ENCODE measurements around the gene CNIH3. TPM values are rescaled to one million over a fixed set of nuclear protein-coding genes. Genes with fewer than 3 reads are reported as not detected.

The CNIH3 gene
- total RNA-seq, 2 experiments from 2014 or later: 1.8 to 2.5 TPM

- ChIA-PET CTCF (no interaction called here), POLR2A (no interaction called here)
- Mint-ChIP-seq H3K4me3 (no peak overlapping the region), H3K4me1 (ENCODE audit: low read depth) (no peaks in the 10 kb centered on the region), H3K9me3 (no peaks in the 10 kb centered on the region), H3K27me3 (no peaks in the 10 kb centered on the region), H3K36me3 (ENCODE audit: low read depth) (no peaks in the 10 kb centered on the region), H3K27ac (no peak overlapping the region)
- Histone ChIP-seq H3K4me1 (ENCODE audit: insufficient read depth, low read length) (no peaks in the 10 kb centered on the region), H3K27ac (ENCODE audit: low read depth in 1 of 2, low read length in 2 of 2) (no peak overlapping the region), H3K9me3 (ENCODE audit: control insufficient read depth in 1 of 2, insufficient read depth in 1 of 2, low read length in 2 of 2) (peaks cover 0 to 4% of the 10 kb centered on the region in 2 experiments), H3K4me3 (ENCODE audit: low read length) (no peak overlapping the region), H3K27me3 (ENCODE audit: control insufficient read depth in 1 of 2, insufficient read depth in 2 of 2, low read length in 2 of 2) (no peaks in the 10 kb centered on the region), H3K36me3 (ENCODE audit: insufficient read depth, low read length) (no peaks in the 10 kb centered on the region)
- intact Hi-C loops (cut with DNase I, micrococcal nuclease): no loop called here
- ATAC-seq (ENCODE audit: poor library complexity) (no peak), DNase-seq (no peak)
- TF ChIP-seq CTCF (IDR thresholded peaks at IDR 0.05): no peak
Observed at GRCh38 chr1:224700918-224701531, 84.9 kb downstream of the CNIH3 start.

- no peaks in the 10 kb centered on the region for H3K36me3 Mint-ChIP-seq (ENCODE audit: low read depth)
- H3K27ac Mint-ChIP-seq: no peak overlapping the region
- H3K9me3 ChIP-seq (ENCODE audit: control insufficient read depth in 1 of 2, insufficient read depth in 1 of 2, low read length in 2 of 2): peaks cover 0 to 4% of the 10 kb centered on the region in 2 experiments
- H3K36me3 ChIP-seq (ENCODE audit: insufficient read depth, low read length): no peaks in the 10 kb centered on the region
- H3K27ac ChIP-seq (ENCODE audit: low read depth in 1 of 2, low read length in 2 of 2): no peak overlapping the region
- no peak overlapping the region for H3K4me3 Mint-ChIP-seq
- no peaks in the 10 kb centered on the region for H3K9me3 Mint-ChIP-seq
- intact Hi-C loops (cut with DNase I, micrococcal nuclease): no loop called here
- ChIA-PET POLR2A (no interaction called here), CTCF (no interaction called here)
- no peaks in the 10 kb centered on the region for H3K27me3 ChIP-seq (ENCODE audit: control insufficient read depth in 1 of 2, insufficient read depth in 2 of 2, low read length in 2 of 2)
- H3K4me1 ChIP-seq (ENCODE audit: insufficient read depth, low read length): no peaks in the 10 kb centered on the region
- no peaks in the 10 kb centered on the region for H3K4me1 Mint-ChIP-seq (ENCODE audit: low read depth)
- H3K27me3 Mint-ChIP-seq: no peaks in the 10 kb centered on the region
- ATAC-seq (ENCODE audit: poor library complexity): no peak
- DNase-seq: no peak
- no peak for TF ChIP-seq CTCF (IDR thresholded peaks at IDR 0.05)
- no peak overlapping the region for H3K4me3 ChIP-seq (ENCODE audit: low read length)
Observed at GRCh38 chr1:224703702-224704101, 87.6 kb downstream of the CNIH3 start.

- no peak overlapping the region for H3K27ac ChIP-seq (ENCODE audit: low read depth in 1 of 2, low read length in 2 of 2)
- H3K9me3 Mint-ChIP-seq: no peaks in the 10 kb centered on the region
Observed at GRCh38 chr1:224704107-224704735, 88.1 kb downstream of the CNIH3 start.

More at GRCh38 chr1:224704107-224704735, 88.1 kb downstream of the CNIH3 start:
- Histone ChIP-seq H3K4me1 (ENCODE audit: insufficient read depth, low read length) (no peaks in the 10 kb centered on the region), H3K27me3 (ENCODE audit: control insufficient read depth in 1 of 2, insufficient read depth in 2 of 2, low read length in 2 of 2) (no peaks in the 10 kb centered on the region), H3K9me3 (ENCODE audit: control insufficient read depth in 1 of 2, insufficient read depth in 1 of 2, low read length in 2 of 2) (peaks cover 0 to 4% of the 10 kb centered on the region in 2 experiments), H3K4me3 (ENCODE audit: low read length) (no peak overlapping the region), H3K36me3 (ENCODE audit: insufficient read depth, low read length) (no peaks in the 10 kb centered on the region)
- Mint-ChIP-seq H3K4me1 (ENCODE audit: low read depth) (no peaks in the 10 kb centered on the region), H3K36me3 (ENCODE audit: low read depth) (no peaks in the 10 kb centered on the region), H3K27ac (no peak overlapping the region), H3K4me3 (no peak overlapping the region), H3K27me3 (no peaks in the 10 kb centered on the region)
- ChIA-PET POLR2A (no interaction called here), CTCF (no interaction called here)
- DNase-seq (no peak), ATAC-seq (ENCODE audit: poor library complexity) (no peak)
- no peak for TF ChIP-seq CTCF (IDR thresholded peaks at IDR 0.05)
- intact Hi-C loops (cut with DNase I, micrococcal nuclease): no loop called here
